ENCODE data around the gene UBXN6. TPM values are rescaled to one million over a fixed set of nuclear protein-coding genes. Genes with fewer than 3 reads are reported as not detected.

Gene UBXN6, protein sequence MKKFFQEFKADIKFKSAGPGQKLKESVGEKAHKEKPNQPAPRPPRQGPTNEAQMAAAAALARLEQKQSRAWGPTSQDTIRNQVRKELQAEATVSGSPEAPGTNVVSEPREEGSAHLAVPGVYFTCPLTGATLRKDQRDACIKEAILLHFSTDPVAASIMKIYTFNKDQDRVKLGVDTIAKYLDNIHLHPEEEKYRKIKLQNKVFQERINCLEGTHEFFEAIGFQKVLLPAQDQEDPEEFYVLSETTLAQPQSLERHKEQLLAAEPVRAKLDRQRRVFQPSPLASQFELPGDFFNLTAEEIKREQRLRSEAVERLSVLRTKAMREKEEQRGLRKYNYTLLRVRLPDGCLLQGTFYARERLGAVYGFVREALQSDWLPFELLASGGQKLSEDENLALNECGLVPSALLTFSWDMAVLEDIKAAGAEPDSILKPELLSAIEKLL
- 1 to 10 TPM; 4.7 to 8.3 (median 6.3) TPM for polyA plus RNA-seq

- H3K27ac Mint-ChIP-seq, result peak within 1 kb of the TSS; percentile 86 to 96 (median 95)
- H3K9me3 Mint-ChIP-seq, result no peaks in the 10 kb centered on the region
- H3K27me3 Mint-ChIP-seq (ENCODE audit: low read depth in 3 of 3), result peaks cover 8 to 9% (median 9%) of the 10 kb centered on the region in 3 donors
- peaks cover 19 to 25% of the 10 kb centered on the region in 2 donors for H3K4me1 Mint-ChIP-seq
- peaks cover 0 to 4% (median 0%) of the 10 kb centered on the region in 3 donors for H3K36me3 Mint-ChIP-seq
- DNase-seq, result peak; percentile 95 to 98 (median 97)
- peak within 1 kb of the TSS; percentile 90 to 94 (median 92) for H3K4me3 Mint-ChIP-seq
Measured at GRCh38 chr19:4457654-4458395, at the start of gene UBXN6. TSS of gene UBXN6 (minus strand) at chr19:4457794. CDS start at chr19:4457697, 97 bp downstream.

DNA sequence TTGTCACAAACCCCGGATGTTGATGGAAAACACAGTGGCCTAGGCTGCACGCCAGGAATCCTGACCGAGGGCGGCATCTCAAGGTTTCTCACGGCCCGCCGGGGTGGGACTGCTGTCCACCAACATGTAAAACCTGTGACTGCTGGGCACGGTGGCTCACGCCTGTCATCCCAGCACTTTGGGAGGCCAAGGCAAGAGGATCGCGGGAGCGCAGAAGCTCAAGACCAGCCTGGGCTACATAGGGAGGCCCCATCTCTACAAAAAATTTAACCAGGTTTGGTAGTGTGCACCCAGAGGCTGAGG, 49.5 kb upstream of the UBXN6 start:
- Mint-ChIP-seq H3K27ac (no peak overlapping the region), H3K9me3 (no peaks in the 10 kb centered on the region), H3K4me1 (no peaks in the 10 kb centered on the region), H3K27me3 (ENCODE audit: low read depth in 3 of 3) (peaks cover 0 to 3% (median 2%) of the 10 kb centered on the region in 3 donors), H3K4me3 (no peak overlapping the region), H3K36me3 (peaks cover 0 to 4% (median 4%) of the 10 kb centered on the region in 3 donors)
- DNase-seq, result no peak

DNA sequence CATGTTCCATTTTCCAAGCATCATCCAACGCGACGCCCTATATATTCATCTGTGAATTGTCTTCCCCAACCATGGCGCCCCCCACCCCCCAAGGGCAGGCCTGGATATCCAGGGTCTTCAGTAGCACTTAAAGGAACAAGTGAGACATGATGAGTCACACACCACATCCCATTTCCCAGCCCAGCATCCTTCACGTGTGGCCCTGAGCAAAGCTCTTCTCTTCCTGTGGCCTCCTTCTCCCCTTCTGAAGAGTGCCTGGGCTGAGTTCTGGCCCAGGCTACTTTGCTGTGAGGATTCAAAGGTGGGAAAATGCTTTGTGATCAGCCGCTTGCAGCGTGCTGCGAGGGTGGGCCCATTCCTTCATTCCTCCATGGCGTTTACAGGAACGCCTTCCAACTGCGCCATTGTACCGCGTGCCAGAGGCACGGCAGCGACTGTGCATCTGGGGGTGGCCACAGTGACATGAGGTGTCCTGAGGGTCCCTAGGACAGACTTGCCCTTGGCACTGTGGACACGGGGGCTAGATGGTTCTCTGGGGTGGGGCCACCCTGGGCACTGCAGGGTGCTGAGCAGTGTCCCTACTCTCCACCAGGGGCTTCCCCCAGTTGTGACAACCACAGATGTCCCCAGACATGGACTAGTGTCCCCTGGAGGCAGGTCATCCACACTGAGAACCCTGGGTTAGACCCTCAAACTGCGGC, 49.0 kb upstream of the UBXN6 start:
- no peaks in the 10 kb centered on the region for H3K4me1 Mint-ChIP-seq
- H3K4me3 Mint-ChIP-seq, result no peak overlapping the region
- H3K27me3 Mint-ChIP-seq (ENCODE audit: low read depth in 3 of 3), result peaks cover 0 to 3% (median 2%) of the 10 kb centered on the region in 3 donors
- DNase-seq, result no peak
- peaks cover 0 to 4% (median 4%) of the 10 kb centered on the region in 3 donors for H3K36me3 Mint-ChIP-seq
- peak overlapping the region in 1 of 6 donors; percentile 77 for H3K27ac Mint-ChIP-seq
- no peaks in the 10 kb centered on the region for H3K9me3 Mint-ChIP-seq

DNA sequence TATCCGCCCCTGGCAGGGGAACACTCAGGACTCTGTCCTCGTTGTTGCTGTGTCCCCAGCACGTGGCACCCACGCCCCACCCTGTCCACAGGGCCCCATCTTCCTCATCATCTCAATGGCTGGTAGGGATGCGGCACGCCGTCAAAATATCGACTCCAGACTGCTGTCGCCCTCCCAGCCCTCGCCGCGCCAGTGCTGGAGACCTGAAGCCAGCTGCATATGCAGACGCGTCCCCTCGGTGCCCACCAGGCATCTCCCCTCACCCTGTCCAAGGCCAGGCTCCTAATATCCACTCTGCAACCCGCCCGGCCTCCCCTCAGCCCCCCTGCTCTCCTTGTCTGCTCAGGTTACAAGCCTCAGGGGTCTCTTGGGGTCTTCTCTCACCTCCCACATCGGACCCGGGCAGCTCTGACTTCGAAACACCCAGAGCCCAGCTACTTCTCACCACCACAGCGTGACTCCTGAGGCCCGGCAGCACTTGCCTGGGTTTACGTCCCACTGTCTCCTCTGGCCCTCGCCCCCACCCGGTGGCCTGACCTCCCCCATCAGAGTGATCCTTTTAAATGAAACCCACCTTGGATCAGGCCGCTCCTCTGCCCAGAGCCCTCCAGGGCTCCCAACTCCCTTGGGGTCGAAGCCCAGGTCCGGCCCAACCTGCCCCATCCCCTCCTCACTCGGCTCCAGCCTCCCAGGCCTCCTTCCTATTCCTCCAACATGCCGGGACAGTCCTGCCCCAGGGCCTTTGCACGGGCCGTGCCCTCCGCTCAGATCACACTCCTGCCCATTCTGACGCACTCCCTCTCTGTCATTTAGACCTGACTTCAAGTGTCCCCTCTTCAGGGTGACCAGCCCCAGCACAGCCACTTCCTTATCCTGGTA, 48.2 kb upstream of the UBXN6 start:
- Mint-ChIP-seq H3K4me3 (no peak overlapping the region), H3K36me3 (peaks cover 0 to 4% (median 4%) of the 10 kb centered on the region in 3 donors), H3K9me3 (no peaks in the 10 kb centered on the region), H3K27me3 (ENCODE audit: low read depth in 3 of 3) (peaks cover 0 to 3% (median 2%) of the 10 kb centered on the region in 3 donors), H3K4me1 (no peaks in the 10 kb centered on the region), H3K27ac (peak overlapping the region in 2 of 6 donors; percentile 32 to 77)
- DNase-seq, result no peak

DNA sequence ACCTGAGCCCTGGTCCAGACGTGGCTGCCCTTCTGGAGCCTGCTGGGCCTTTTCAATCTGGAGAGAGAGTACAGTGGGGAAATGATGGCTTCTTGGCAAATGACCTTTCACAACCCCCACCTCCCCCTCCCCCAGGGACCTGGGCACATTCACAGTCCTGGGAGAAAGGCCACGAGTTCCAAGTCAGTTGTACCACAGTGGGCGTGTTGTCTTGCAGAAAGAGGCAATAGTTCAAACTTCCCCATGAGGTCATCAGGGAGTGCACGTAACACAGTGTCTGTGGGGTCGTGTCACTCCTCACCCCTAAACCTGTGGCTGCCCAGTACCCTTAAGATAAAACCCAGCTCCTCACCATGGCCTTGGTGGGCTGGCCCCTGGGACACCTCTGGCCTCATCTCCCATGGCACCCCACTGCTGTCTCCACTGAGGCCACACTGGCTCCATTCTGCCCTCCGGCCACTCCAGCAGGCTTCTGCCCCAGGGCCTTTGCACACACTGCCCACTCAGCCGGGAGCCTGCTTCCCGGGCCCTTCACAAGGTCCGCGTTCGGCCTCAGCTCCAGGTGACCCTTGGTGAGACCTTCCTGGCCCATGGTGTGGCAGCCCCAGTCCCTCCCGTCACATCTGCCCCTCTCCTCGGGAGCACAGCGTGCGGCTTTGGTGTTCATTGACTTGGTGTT, 47.4 kb upstream of the UBXN6 start:
- peaks cover 0 to 3% (median 2%) of the 10 kb centered on the region in 3 donors for H3K27me3 Mint-ChIP-seq (ENCODE audit: low read depth in 3 of 3)
- no peaks in the 10 kb centered on the region for H3K9me3 Mint-ChIP-seq
- H3K4me1 Mint-ChIP-seq, result no peaks in the 10 kb centered on the region
- H3K36me3 Mint-ChIP-seq, result peaks cover 0 to 4% (median 4%) of the 10 kb centered on the region in 3 donors
- H3K27ac Mint-ChIP-seq, result no peak overlapping the region
- no peak for DNase-seq
- no peak overlapping the region for H3K4me3 Mint-ChIP-seq

DNA sequence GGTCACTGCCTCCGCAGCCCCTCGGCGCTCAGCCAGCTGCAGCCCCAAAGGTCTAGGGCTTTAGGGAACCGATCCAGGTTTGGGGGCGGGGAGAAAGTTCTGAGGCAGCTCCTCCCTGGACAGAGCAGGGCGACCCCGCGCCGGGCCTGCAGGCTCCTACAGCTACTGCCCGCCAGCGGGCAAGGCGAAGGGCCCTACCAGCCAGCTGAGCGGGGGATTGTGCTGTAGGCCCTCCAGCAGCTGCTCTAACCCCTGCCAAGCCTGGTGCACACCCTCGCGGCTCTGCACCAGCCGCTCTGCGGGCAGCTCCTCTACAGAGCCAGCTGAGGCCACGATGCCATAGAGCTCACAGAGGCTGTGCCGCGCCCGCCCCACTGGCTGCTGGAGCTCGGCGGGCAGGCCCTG, 46.7 kb upstream of the UBXN6 start:
- Mint-ChIP-seq H3K27me3 (ENCODE audit: low read depth in 3 of 3) (peaks cover 0 to 3% (median 2%) of the 10 kb centered on the region in 3 donors), H3K9me3 (no peaks in the 10 kb centered on the region), H3K4me1 (no peaks in the 10 kb centered on the region), H3K27ac (no peak overlapping the region), H3K36me3 (peaks cover 0 to 4% (median 4%) of the 10 kb centered on the region in 3 donors), H3K4me3 (no peak overlapping the region)
- no peak for DNase-seq

DNA sequence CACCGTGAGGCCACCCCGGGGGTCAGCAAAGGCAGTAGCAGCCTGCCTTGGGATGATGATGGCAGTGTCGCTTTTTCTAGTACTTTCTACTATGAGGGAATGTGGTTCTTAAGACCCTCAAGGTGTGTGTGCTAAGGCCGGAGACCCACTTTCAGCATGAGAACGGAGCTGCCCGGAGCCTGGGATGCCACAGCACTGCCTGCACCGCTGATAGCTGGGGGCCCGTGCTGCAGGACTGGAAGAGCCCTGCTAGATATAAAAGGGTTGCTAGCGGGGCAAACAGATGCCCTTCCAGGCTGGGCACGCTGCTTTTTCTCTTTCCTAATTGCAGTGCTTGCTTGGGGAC, 46.2 kb upstream of the UBXN6 start:
- Mint-ChIP-seq H3K36me3 (peaks cover 0 to 4% (median 4%) of the 10 kb centered on the region in 3 donors), H3K4me1 (no peaks in the 10 kb centered on the region), H3K27me3 (ENCODE audit: low read depth in 3 of 3) (peaks cover 0 to 3% (median 2%) of the 10 kb centered on the region in 3 donors), H3K27ac (no peak overlapping the region), H3K4me3 (no peak overlapping the region), H3K9me3 (no peaks in the 10 kb centered on the region)
- DNase-seq, result no peak

- H3K4me1 Mint-ChIP-seq, result no peaks in the 10 kb centered on the region
- H3K4me3 Mint-ChIP-seq, result no peak overlapping the region
- no peak for DNase-seq
- peaks cover 0 to 3% (median 2%) of the 10 kb centered on the region in 3 donors for H3K27me3 Mint-ChIP-seq (ENCODE audit: low read depth in 3 of 3)
- no peak overlapping the region for H3K27ac Mint-ChIP-seq
- H3K36me3 Mint-ChIP-seq, result peaks cover 0 to 4% (median 4%) of the 10 kb centered on the region in 3 donors
- no peaks in the 10 kb centered on the region for H3K9me3 Mint-ChIP-seq
Measured at GRCh38 chr19:4503132-4503824, 45.7 kb upstream of the UBXN6 start.

GRCh38 chr19:4502282-4503131, 44.9 kb upstream of the UBXN6 start:
- Mint-ChIP-seq H3K36me3 (peaks cover 0 to 4% (median 4%) of the 10 kb centered on the region in 3 donors), H3K27me3 (ENCODE audit: low read depth in 3 of 3) (peaks cover 0 to 3% (median 2%) of the 10 kb centered on the region in 3 donors), H3K4me3 (no peak overlapping the region), H3K4me1 (no peaks in the 10 kb centered on the region), H3K9me3 (no peaks in the 10 kb centered on the region), H3K27ac (no peak overlapping the region)
- no peak for DNase-seq

GRCh38 chr19:4501691-4502090, 44.1 kb upstream of the UBXN6 start:
- Mint-ChIP-seq H3K36me3 (peaks cover 0 to 4% (median 4%) of the 10 kb centered on the region in 3 donors), H3K4me1 (no peaks in the 10 kb centered on the region), H3K9me3 (no peaks in the 10 kb centered on the region), H3K4me3 (no peak overlapping the region), H3K27me3 (ENCODE audit: low read depth in 3 of 3) (peaks cover 0 to 2% (median 2%) of the 10 kb centered on the region in 3 donors), H3K27ac (no peak overlapping the region)
- DNase-seq, result no peak

DNA sequence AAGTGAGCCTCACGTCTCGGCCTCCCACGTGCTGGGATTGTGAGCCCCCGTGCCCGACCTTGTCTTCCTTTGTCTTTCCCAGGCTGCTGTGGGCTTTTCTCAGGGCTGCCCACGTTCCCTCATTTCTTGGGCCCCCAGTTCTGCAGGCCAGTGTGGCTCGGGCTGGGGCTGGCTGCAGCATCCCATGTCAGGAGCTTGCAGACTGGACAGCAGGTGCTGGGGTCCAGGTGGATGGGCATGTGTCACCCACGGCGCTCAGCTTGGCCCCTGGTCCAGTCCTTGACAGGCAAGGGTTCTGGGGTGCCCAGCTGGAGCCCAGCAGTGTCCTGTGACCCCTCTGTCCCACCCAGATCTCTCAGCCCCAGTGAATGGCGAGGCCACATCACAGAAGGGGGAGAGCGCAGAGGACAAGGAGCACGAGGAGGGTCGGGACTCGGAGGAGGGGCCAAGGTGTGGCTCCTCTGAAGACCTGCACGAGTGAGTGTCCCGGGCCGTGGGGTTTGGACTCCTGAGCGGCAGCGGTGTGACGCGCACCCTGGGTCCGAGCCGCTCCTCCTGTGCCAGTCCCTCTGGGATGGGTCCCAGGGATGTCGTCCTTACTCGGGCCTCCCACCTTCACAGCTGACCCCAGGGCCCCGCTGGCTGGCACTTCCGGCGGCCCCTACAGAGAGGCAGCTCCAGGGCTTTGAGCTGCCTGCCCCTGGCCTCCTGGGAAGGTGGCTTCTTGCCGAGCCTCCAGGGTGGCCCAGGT, 43.4 kb upstream of the UBXN6 start:
- Mint-ChIP-seq H3K27me3 (ENCODE audit: low read depth in 3 of 3) (no peaks in the 10 kb centered on the region), H3K36me3 (peaks cover 0 to under 1% (median 0%) of the 10 kb centered on the region in 3 donors), H3K4me1 (no peaks in the 10 kb centered on the region), H3K27ac (no peak overlapping the region), H3K4me3 (no peak overlapping the region), H3K9me3 (no peaks in the 10 kb centered on the region)
- no peak for DNase-seq
